Tibial nerve (tissue), 4 donors: ENCODE results near the gene PIGS. TPM values are rescaled to one million over a fixed set of nuclear protein-coding genes. Genes with fewer than 3 reads are reported as not detected.

Source experiments
- DNase-seq, 2 donors: peaks; one replicate each; pipeline ENCODE4 v3.0.0-alpha.2; 2019; ENCODE audit warnings: low spot score in 2 of 2
- H3K27ac ChIP-seq, 4 donors: fragments of 200-600 bp; sonication (generic) in 3 of 4; one replicate each; pipeline ENCODE4 v1.5.1; 2017 to 2019; ENCODE audit warnings: mild to moderate bottlenecking in 1 of 4
- H3K27me3 ChIP-seq, 2 donors: fragments of 200-600 bp; sonication (generic) in 1 of 2; one replicate each; pipeline versions ENCODE4 v1.5.1 to v1.6.0; 2017 to 2019
- H3K36me3 ChIP-seq, 3 donors: fragments of 200-600 bp; sonication (generic); one replicate each; pipeline ENCODE4 v1.5.1; 2018 to 2019
- H3K4me1 ChIP-seq, 4 donors: fragments of 200-600 bp; sonication (generic) in 3 of 4; one replicate each; pipeline ENCODE4 v1.5.1; 2017 to 2019
- H3K4me3 ChIP-seq, 4 donors: fragments of 200-600 bp; sonication (generic) in 3 of 4; one replicate each; pipeline ENCODE4 v1.5.1; 2017 to 2019; ENCODE audit warnings: mild to moderate bottlenecking in 1 of 4, moderate library complexity in 1 of 4
- H3K9me3 ChIP-seq, 4 donors: fragments of 200-600 bp; sonication (generic) in 3 of 4; one replicate each; pipeline ENCODE4 v1.5.1; 2017 to 2019
- CTCF ChIP-seq, 5 experiments: fragments of 200-600 bp in 3 of 5; fragments of 450-650 bp in 2 of 5; sonication (generic) in 3 of 5; IDR thresholded peaks; one replicate each; pipeline ENCODE4 v1.5.1; 2016 to 2019; ENCODE audit warnings: antibody characterized with exemption in 5 of 5, mild to moderate bottlenecking in 3 of 5, moderate library complexity in 2 of 5
- EP300 ChIP-seq, 2 donors: sonication (generic); formaldehyde crosslinking; IDR thresholded peaks; one replicate each; pipeline ENCODE4 v1.6.1; 2017; ENCODE audit warnings: antibody characterized with exemption in 2 of 2, mild to moderate bottlenecking in 1 of 2
- POLR2A ChIP-seq, 2 donors: fragments of 450-650 bp; IDR thresholded peaks; one replicate each; pipeline ENCODE4 v1.6.1; 2017; ENCODE audit warnings: antibody characterized with exemption in 2 of 2, mild to moderate bottlenecking in 2 of 2, moderate library complexity in 2 of 2
- WGBS, 2 donors: methylation state at CpG; one replicate each; pipeline ENCODE4 v1.1.5; 2018; 5-methylcytosine and 5-hydroxymethylcytosine counted together
- total RNA-seq, 4 donors: library from RNA; depleted of rRNA; stranded (reverse); fragments of >200 nt; gene quantifications; one replicate each; pipeline ENCODE4 v1.1.0, GENCODE V29; 2016

The PIGS gene
- total RNA-seq, 4 donors from 2014 or later = 62.2 to 82.4 (median 73.2) TPM

GRCh38 chr17:28551421-28552175 lies 19.7 kb downstream of the PIGS start:
- no peak for DNase-seq
- WGBS, 2 donors = 13 to 20% methylated on average over 10 of the region's 10 CpGs
- peaks cover 0 to 37% (median 9%) of the 10 kb centered on the region in 4 donors for H3K4me1 ChIP-seq
- H3K27me3 ChIP-seq = no peaks in the 10 kb centered on the region
- TF ChIP-seq CTCF (IDR thresholded peaks at IDR 0.05) = no peak
- TF ChIP-seq EP300 (IDR thresholded peaks at IDR 0.05) = no peak
- TF ChIP-seq POLR2A (IDR thresholded peaks at IDR 0.05) = no peak
- no peaks in the 10 kb centered on the region for H3K9me3 ChIP-seq
- H3K36me3 ChIP-seq = peaks cover 5 to 44% (median 22%) of the 10 kb centered on the region in 3 donors
- peak overlapping the region in 3 of 4 donors; percentile 47 to 82 (median 80) for H3K27ac ChIP-seq
- H3K4me3 ChIP-seq = peak overlapping the region; percentile 67 to 95 (median 72)

GRCh38 chr17:28550858-28551257 lies 20.5 kb downstream of the PIGS start:
- Histone ChIP-seq H3K4me1 (peaks cover 0 to 37% (median 9%) of the 10 kb centered on the region in 4 donors), H3K36me3 (peaks cover 2 to 38% (median 20%) of the 10 kb centered on the region in 3 donors), H3K4me3 (no peak overlapping the region), H3K27me3 (no peaks in the 10 kb centered on the region), H3K9me3 (no peaks in the 10 kb centered on the region), H3K27ac (no peak overlapping the region)
- WGBS, 2 donors = 100% methylated on average over 1 of the region's 1 CpG
- no peak for DNase-seq
- no peak for TF ChIP-seq EP300 (IDR thresholded peaks at IDR 0.05)
- TF ChIP-seq POLR2A (IDR thresholded peaks at IDR 0.05) = no peak
- no peak for TF ChIP-seq CTCF (IDR thresholded peaks at IDR 0.05)

GRCh38 chr17:28549236-28550132 lies 21.8 kb downstream of the PIGS start:
- 80% methylated on average over 3 of the region's 3 CpGs for WGBS, 2 donors
- H3K36me3 ChIP-seq = peaks cover 0 to 24% (median 9%) of the 10 kb centered on the region in 3 donors
- H3K4me3 ChIP-seq = no peak overlapping the region
- H3K9me3 ChIP-seq = no peaks in the 10 kb centered on the region
- DNase-seq = no peak
- H3K4me1 ChIP-seq = peaks cover 0 to 37% (median 9%) of the 10 kb centered on the region in 4 donors
- peak overlapping the region in 1 of 4 donors; percentile 12 for H3K27ac ChIP-seq
- TF ChIP-seq CTCF (IDR thresholded peaks at IDR 0.05) = no peak
- no peak for TF ChIP-seq POLR2A (IDR thresholded peaks at IDR 0.05)
- TF ChIP-seq EP300 (IDR thresholded peaks at IDR 0.05) = no peak
- no peaks in the 10 kb centered on the region for H3K27me3 ChIP-seq

GRCh38 chr17:28548417-28549130 lies 22.8 kb downstream of the PIGS start:
- no peaks in the 10 kb centered on the region for H3K9me3 ChIP-seq
- H3K27ac ChIP-seq = peak overlapping the region in 2 of 4 donors; percentile 0 to 12
- DNase-seq = no peak
- no peaks in the 10 kb centered on the region for H3K27me3 ChIP-seq
- TF ChIP-seq POLR2A (IDR thresholded peaks at IDR 0.05) (no peak), EP300 (IDR thresholded peaks at IDR 0.05) (no peak), CTCF (IDR thresholded peaks at IDR 0.05) (no peak)
- no peak overlapping the region for H3K4me3 ChIP-seq
- peaks cover 0 to 37% (median 9%) of the 10 kb centered on the region in 4 donors for H3K4me1 ChIP-seq
- H3K36me3 ChIP-seq = peaks cover 0 to 15% (median under 1%) of the 10 kb centered on the region in 3 donors
- 84 to 93% methylated on average over 6 of the region's 6 CpGs for WGBS, 2 donors
